ENCODE measurements around the gene TMEM205. TPM values are rescaled to one million over a fixed set of nuclear protein-coding genes. Genes with fewer than 3 reads are reported as not detected.
A peak's percentile ranks its signal among the peaks of the same experiment; 100 is the strongest.

The TMEM205 gene
- total and polyA plus RNA-seq, 10 of the 15 experiments (the other 5 are each of a cell fraction or from before 2014, with no cell fraction given): 27.8 to 144 (median 88.3) TPM

- TF ChIP-seq POU2F2 (IDR thresholded peaks at IDR 0.05; ENCODE audit: borderline replicate concordance, low read depth, low read length): peak; percentile 72; the same call in 2 of the 3 replicates
- peak; percentile 44; the same call in 1 of the 2 replicates for TF ChIP-seq REST (IDR thresholded peaks at IDR 0.05; ENCODE audit: low read depth, low read length)
- TF ChIP-seq NBN (IDR thresholded peaks at IDR 0.05): peak; percentile 29; the same call in 1 of the 2 replicates
- TF ChIP-seq KLF5 (IDR thresholded peaks at IDR 0.05; ENCODE audit: partially characterized antibody): peak; percentile 50
- no peak; the same call in 1 of the 2 replicates for TF ChIP-seq POLR2AphosphoS5 (IDR thresholded peaks at IDR 0.05; ENCODE audit: low read length)
- no peak for TF ChIP-seq YBX1 (IDR thresholded peaks at IDR 0.05)
- TF ChIP-seq ATF3 (IDR thresholded peaks at IDR 0.05; ENCODE audit: borderline replicate concordance, extremely low read depth, low read depth, low read length): no peak
- TF ChIP-seq ATF7 (IDR thresholded peaks at IDR 0.05; ENCODE audit: low read depth): peak; percentile 56; the same call in 1 of the 2 replicates
- no peak for TF ChIP-seq SMC3 (IDR thresholded peaks at IDR 0.05; ENCODE audit: borderline replicate concordance, low read length)
- no peak for TF ChIP-seq HDGF (IDR thresholded peaks at IDR 0.05)
- TF ChIP-seq TCF12 (IDR thresholded peaks at IDR 0.05; ENCODE audit: low read depth, low read length): peak; percentile 78
- no peak; the same call in 1 of the 2 replicates for TF ChIP-seq CBFB (IDR thresholded peaks at IDR 0.05; ENCODE audit: low read depth)
- no peak for TF ChIP-seq SREBF2 (IDR thresholded peaks at IDR 0.05; ENCODE audit: low read length)
- TF ChIP-seq CBX3 (IDR thresholded peaks at IDR 0.05; ENCODE audit: borderline replicate concordance, low read depth): no peak
- no peak for TF ChIP-seq PAX8 (IDR thresholded peaks at IDR 0.05)
- TF ChIP-seq EZH2 (IDR thresholded peaks at IDR 0.05; ENCODE audit: borderline replicate concordance, control insufficient read depth, low read depth, low read length): no peak
- TF ChIP-seq NR2C2 (IDR thresholded peaks at IDR 0.05; ENCODE audit: borderline replicate concordance, control insufficient read depth, insufficient read length, low read depth): no peak
- no peak for TF ChIP-seq SUPT20H (IDR thresholded peaks at IDR 0.05; ENCODE audit: borderline replicate concordance, control insufficient read depth, low read depth, low read length)
- peak; percentile 61; the same call in 1 of the 2 replicates for TF ChIP-seq SMARCA5 (IDR thresholded peaks at IDR 0.05)
- peak; percentile 92 for TF ChIP-seq CREM (IDR thresholded peaks at IDR 0.05; ENCODE audit: low read depth)
- TF ChIP-seq ZNF622 (IDR thresholded peaks at IDR 0.05): no peak
- TF ChIP-seq USF2 (IDR thresholded peaks at IDR 0.05; ENCODE audit: borderline replicate concordance, low read depth, low read length): no peak
- no peak for TF ChIP-seq CBX5 (IDR thresholded peaks at IDR 0.05; ENCODE audit: low read depth)
- TF ChIP-seq BCLAF1 (IDR thresholded peaks at IDR 0.05): no peak
Observed at GRCh38 chr19:11346104-11346940, at the start of gene TMEM205, which contains the start of gene CCDC159 (continued).
